HCT116 (cell line): ENCODE measurements around the gene CLASP1. TPM values are rescaled to one million over a fixed set of nuclear protein-coding genes. Genes with fewer than 3 reads are reported as not detected.

Experiments used
- ATAC-seq: fragments of 200-7000 bp; cut with Tn5 transposase; 2 replicates; pipeline ENCODE4 v1.9.1; 2020; ENCODE audit warnings: mild to moderate bottlenecking, moderate library complexity
- BruUV-seq: library from RNA; stranded (reverse); fragments of 400-500 nt; replicated peaks from 2 replicates; lab custom pipeline; 2021; lab: Mats Ljungman, UMichigan
- CTCF ChIA-PET: fragments of 300-600 bp; sonication (Branson Sonifier 250); formaldehyde crosslinking; loops from one replicate; lab custom pipeline; 2021; ENCODE audit warnings: antibody characterized with exemption; lab: Charles Lee
- POLR2A ChIA-PET: fragments of 300-600, 350-600 bp; sonication (Branson Sonifier 250); formaldehyde crosslinking; loops from one replicate; lab custom pipeline; 2021; ENCODE audit warnings: antibody characterized with exemption; lab: Charles Lee
- RAD21 ChIA-PET, 2 experiments: fragments of 300-600 bp; sonication (Branson Sonifier 250); formaldehyde crosslinking; loops; one replicate each; lab custom pipeline; 2023; ENCODE audit warnings: low total read pairs in 2 of 2; ENCODE audit not compliant: uncharacterized antibody in 2 of 2, unreplicated experiment in 2 of 2, low non-redundant PET in 1 of 2; lab: Charles Lee
- DNase-seq: peaks from one replicate; pipeline ENCODE4 v3.0.0-alpha.2; 2010; ENCODE audit warnings: low read depth, low spot score
- H2AFZ ChIP-seq: fragments of 200-600 bp; shearing (Covaris generic), sonication (generic); 2 replicates; pipeline ENCODE4 v1.6.1; 2017; ENCODE audit warnings: low read depth, mixed run types, mixed read lengths, antibody characterized with exemption, low read length; ENCODE audit not compliant: poor library complexity, severe bottlenecking
- H3K27ac ChIP-seq: 2 replicates; pipeline ENCODE4 v1.5.1; 2012; ENCODE audit warnings: low read depth, low read length
- H3K27me3 ChIP-seq: fragments of 200-600 bp; sonication (generic); 2 replicates; pipeline ENCODE4 v1.6.1; 2016; ENCODE audit warnings: mixed run types, low read length, mixed read lengths; ENCODE audit not compliant: insufficient read depth
- H3K36me3 ChIP-seq, 2 experiments: fragments of 200-500 bp in 1 of 2; fragments of 200-600 bp in 1 of 2; sonication (Bioruptor generic) in 1 of 2; sonication (generic) in 1 of 2; 2 replicates each; pipeline versions ENCODE4 v1.5.1 to v1.6.1; 2014 to 2016; ENCODE audit warnings: low read length in 2 of 2, inconsistent platforms in 1 of 2, mixed read lengths in 1 of 2, mixed run types in 1 of 2; ENCODE audit not compliant: insufficient read depth in 2 of 2, control insufficient read depth in 1 of 2
- H3K4me1 ChIP-seq, 2 experiments: fragments of 200-600 bp in 1 of 2; sonication (generic) in 1 of 2; 2 replicates each; pipeline versions ENCODE4 v1.5.1 to v1.6.1; 2012 to 2017; ENCODE audit warnings: low read length in 2 of 2, inconsistent platforms in 1 of 2, mild to moderate bottlenecking in 1 of 2, mixed read lengths in 1 of 2, mixed run types in 1 of 2, moderate library complexity in 1 of 2; ENCODE audit not compliant: insufficient read depth in 2 of 2, control insufficient read depth in 1 of 2
- H3K4me2 ChIP-seq: fragments of 200-600 bp; sonication (generic); 2 replicates; pipeline ENCODE4 v1.6.1; 2017; ENCODE audit warnings: mixed run types, low read length, mixed read lengths
- H3K4me3 ChIP-seq, 2 experiments: fragments of 200-600 bp in 1 of 2; sonication (generic) in 1 of 2; replicated peaks in 1 of 2; 2 replicates each; pipeline ENCODE4 v1.5.1; 2011 to 2016; ENCODE audit warnings: low read length in 2 of 2, control low read depth in 1 of 2, low read depth in 1 of 2, mild to moderate bottlenecking in 1 of 2, mixed read lengths in 1 of 2, mixed run types in 1 of 2
- H3K79me2 ChIP-seq: fragments of 200-600 bp; sonication (generic); 2 replicates; pipeline ENCODE4 v1.6.1; 2017; ENCODE audit warnings: mild to moderate bottlenecking, mixed run types, low read length, moderate library complexity, mixed read lengths; ENCODE audit not compliant: insufficient read depth
- H3K9ac ChIP-seq: fragments of 200-600 bp; sonication (generic); 2 replicates; pipeline ENCODE4 v1.6.1; 2016; ENCODE audit warnings: low read length, mixed read lengths
- H3K9me2 ChIP-seq: fragments of 200-600 bp; sonication (generic), shearing (Covaris generic); 2 replicates; pipeline ENCODE4 v1.6.1; 2017; ENCODE audit warnings: mixed run types, mild to moderate bottlenecking, moderate library complexity; ENCODE audit not compliant: insufficient read depth
- H3K9me3 ChIP-seq, 2 experiments: fragments of 200-500 bp in 1 of 2; fragments of 200-600 bp in 1 of 2; sonication (Bioruptor generic) in 1 of 2; sonication (generic) in 1 of 2; 2 replicates each; pipeline ENCODE4 v1.6.1; 2014 to 2017; ENCODE audit warnings: low read length in 2 of 2, mixed read lengths in 2 of 2, inconsistent platforms in 1 of 2, low read depth in 1 of 2, mild to moderate bottlenecking in 1 of 2, mixed run types in 1 of 2, moderate library complexity in 1 of 2; ENCODE audit not compliant: control insufficient read depth in 1 of 2, insufficient read depth in 1 of 2
- H4K20me1 ChIP-seq: fragments of 200-600 bp; sonication (generic), shearing (Covaris generic); 2 replicates; pipeline ENCODE4 v1.6.1; 2017; ENCODE audit warnings: mixed run types, mild to moderate bottlenecking, moderate library complexity; ENCODE audit not compliant: insufficient read depth
- ATF3 ChIP-seq: IDR thresholded peaks from 2 replicates; pipeline ENCODE4 v1.6.1; 2012
- CEBPB ChIP-seq: IDR thresholded peaks from 2 replicates; pipeline ENCODE4 v1.6.1; 2012; ENCODE audit warnings: low read depth
- CTCF ChIP-seq, 3 experiments: fragments of 200-600 bp in 1 of 3; sonication (generic) in 1 of 3; IDR thresholded peaks in 2 of 3; conservative IDR thresholded peaks in 1 of 3; 2 replicates each; pipeline ENCODE4 v1.5.1; 2012 to 2017; ENCODE audit warnings: low read depth in 2 of 3, low read length in 2 of 3, antibody characterized with exemption in 1 of 3, borderline replicate concordance in 1 of 3, control low read depth in 1 of 3, mild to moderate bottlenecking in 1 of 3, mixed read lengths in 1 of 3, mixed run types in 1 of 3, moderate library complexity in 1 of 3; ENCODE audit not compliant: insufficient read depth in 1 of 3
- EGR1 ChIP-seq: IDR thresholded peaks from 2 replicates; pipeline ENCODE4 v1.6.1; 2012; ENCODE audit warnings: low read depth
- ELF1 ChIP-seq: IDR thresholded peaks from 2 replicates; pipeline ENCODE4 v1.6.1; 2012; ENCODE audit warnings: low read depth, borderline replicate concordance
- EZH2phosphoT487 ChIP-seq: fragments of 200-600 bp; IDR thresholded peaks from 2 replicates; pipeline ENCODE4 v1.6.1; 2018; ENCODE audit warnings: antibody characterized with exemption, borderline replicate concordance
- JUND ChIP-seq: IDR thresholded peaks from 2 replicates; pipeline ENCODE4 v1.6.1; 2012
- MAX ChIP-seq: IDR thresholded peaks from 2 replicates; pipeline ENCODE4 v1.6.1; 2012
- POLR2A ChIP-seq: IDR thresholded peaks from 2 replicates; pipeline ENCODE4 v1.7.0; 2011; ENCODE audit warnings: borderline replicate concordance; ENCODE audit not compliant: insufficient read depth, insufficient read length; ENCODE audit errors: extremely low read depth
- POLR2AphosphoS5 ChIP-seq: IDR thresholded peaks from 2 replicates; pipeline ENCODE4 v1.6.1; 2011; ENCODE audit warnings: mild to moderate bottlenecking, low read depth, low read length, moderate library complexity
- RAD21 ChIP-seq: IDR thresholded peaks from 2 replicates; pipeline ENCODE4 v1.6.1; 2012; ENCODE audit warnings: low read depth, mild to moderate bottlenecking
- SP1 ChIP-seq: IDR thresholded peaks from 2 replicates; pipeline ENCODE4 v1.6.1; 2012; ENCODE audit warnings: low read depth
- TCF7L2 ChIP-seq: IDR thresholded peaks from 2 replicates; pipeline ENCODE4 v1.7.0; 2011; ENCODE audit warnings: borderline replicate concordance, inconsistent platforms; ENCODE audit not compliant: insufficient read depth, insufficient read length; ENCODE audit errors: extremely low read depth
- YY1 ChIP-seq: IDR thresholded peaks from 2 replicates; pipeline ENCODE4 v1.6.1; 2011; ENCODE audit warnings: low read length, low read depth, moderate library complexity, mild to moderate bottlenecking; ENCODE audit not compliant: insufficient replicate concordance; ENCODE audit errors: extremely low read depth
- ZBTB33 ChIP-seq: IDR thresholded peaks from 2 replicates; pipeline ENCODE4 v1.6.1; 2011; ENCODE audit warnings: mild to moderate bottlenecking, low read length, moderate library complexity; ENCODE audit not compliant: insufficient replicate concordance; ENCODE audit errors: extremely low read depth
- intact Hi-C: fragments of 100-400 bp; cut with micrococcal nuclease; formaldehyde crosslinking; loops from 2 replicates; pipeline ENCODE4 v1.10.0; 2022
- total RNA-seq: library from RNA; stranded (reverse); gene quantifications from one replicate; pipeline ENCODE4 v1.2.1, GENCODE V29; 2021; ENCODE audit not compliant: unreplicated experiment

Gene CLASP1
- total RNA-seq, 1 experiment from 2014 or later: 41.9 TPM

- H3K79me2 ChIP-seq: no peaks in the 10 kb centered on the region
- no TSS peak for BruUV-seq
- no peak overlapping the region for H3K4me3 ChIP-seq
- no peak overlapping the region for H3K27ac ChIP-seq
- no peaks in the 10 kb centered on the region for H3K27me3 ChIP-seq
- no peak overlapping the region for H2AFZ ChIP-seq
- no peak for ATAC-seq
- peaks cover 0 to 9% of the 10 kb centered on the region in 2 experiments; a peak in 1 of 4 replicates for H3K4me1 ChIP-seq
- ChIA-PET RAD21 (no interaction called here), POLR2A (no interaction called here), CTCF (interaction anchor here (1.0 to 3.4 kb wide), 3 partner anchors 230 to 264 kb away, joined by 3 to 13 read pairs (median 11); no protein-coding TSS in a partner anchor)
- DNase-seq: no peak
- H3K9me2 ChIP-seq: no peaks in the 10 kb centered on the region
- no peak overlapping the region for H3K9ac ChIP-seq
- no peaks in the 10 kb centered on the region for H3K9me3 ChIP-seq
- H3K4me2 ChIP-seq: no peak overlapping the region
- intact Hi-C loops: loop anchor here (5.0 kb wide), 1 partner anchor 662 kb away; no protein-coding TSS in a partner anchor
- TF ChIP-seq ZBTB33 (no peak), POLR2A (no peak), ELF1 (no peak), TCF7L2 (no peak)
- 0 out of 4 replicates have a peak, but pooled peaks cover 0 to 9% of the 10 kb centered on the region in 2 experiments for H3K36me3 ChIP-seq
- peaks cover 4% of the 10 kb centered on the region; the same call in 1 of the 2 replicates for H4K20me1 ChIP-seq
Measured at GRCh38 chr2:121359170-121359569, 290.1 kb downstream of the CLASP1 start.

GRCh38 chr2:121358291-121358690 is 291.0 kb downstream of the CLASP1 start:
- H3K27me3 ChIP-seq: no peaks in the 10 kb centered on the region
- intact Hi-C loops: loop anchor here (5.0 kb wide), 1 partner anchor 661 kb away; no protein-coding TSS in a partner anchor
- DNase-seq (no peak), ATAC-seq (no peak)
- peaks cover 0 to 9% of the 10 kb centered on the region in 2 experiments; a peak in 1 of 4 replicates for H3K4me1 ChIP-seq
- H3K79me2 ChIP-seq: no peaks in the 10 kb centered on the region
- no peak overlapping the region for H3K4me2 ChIP-seq
- H2AFZ ChIP-seq: no peak overlapping the region
- H3K36me3 ChIP-seq: peaks cover 0 to 9% of the 10 kb centered on the region in 2 experiments; a peak in 1 of 4 replicates
- H3K9me3 ChIP-seq: no peaks in the 10 kb centered on the region
- no peaks in the 10 kb centered on the region for H3K9me2 ChIP-seq
- H3K9ac ChIP-seq: no peak overlapping the region
- no peak overlapping the region for H3K27ac ChIP-seq
- POLR2A ChIA-PET: no interaction called here
- peaks cover 4% of the 10 kb centered on the region; the same call in 1 of the 2 replicates for H4K20me1 ChIP-seq
- H3K4me3 ChIP-seq: no peak overlapping the region
- BruUV-seq: no TSS peak
- RAD21 ChIA-PET: no interaction called here
- CTCF ChIA-PET: interaction anchor here (3.4 to 6.3 kb wide), 2 partner anchors 229 to 263 kb away, joined by 13 to 99 read pairs; no protein-coding TSS in a partner anchor
- no peak for TF ChIP-seq CEBPB
- TF ChIP-seq YY1: no peak
- TF ChIP-seq JUND: no peak
- TF ChIP-seq RAD21: no peak
- TF ChIP-seq CTCF (IDR thresholded peaks at IDR 0.05 in 2 of 3, conservative IDR thresholded peaks at IDR 0.05 in 1 of 3; ENCODE audit: borderline replicate concordance in 1 of 3, insufficient read depth in 1 of 3, low read depth in 2 of 3, low read length in 2 of 3): no peak
- TF ChIP-seq TCF7L2: no peak
- no peak for TF ChIP-seq EGR1
- TF ChIP-seq MAX: no peak
- no peak for TF ChIP-seq POLR2A
- no peak for TF ChIP-seq POLR2AphosphoS5
- no peak for TF ChIP-seq SP1
- TF ChIP-seq ATF3: no peak
- no peak for TF ChIP-seq EZH2phosphoT487
- TF ChIP-seq ELF1: no peak
